CD4-positive, alpha-beta T cell (primary cell): ENCODE results near the gene TEF. TPM values are rescaled to one million over a fixed set of nuclear protein-coding genes. Genes with fewer than 3 reads are reported as not detected.

Experiments
- ATAC-seq: fragments of 200-7000 bp; cut with Tn5 transposase; one replicate; pipeline ENCODE4 v1.10.0; 2022; ENCODE audit warnings: mild to moderate bottlenecking; ENCODE audit not compliant: poor library complexity
- CTCF ChIA-PET: fragments of 350-600 bp; sonication (Branson Sonifier 250); formaldehyde crosslinking; loops from one replicate; lab custom pipeline; 2021; ENCODE audit warnings: antibody characterized with exemption, inconsistent platforms; lab: Charles Lee
- POLR2A ChIA-PET: fragments of 350-600 bp; sonication (Branson Sonifier 250); formaldehyde crosslinking; loops from one replicate; lab custom pipeline; 2021; ENCODE audit warnings: antibody characterized with exemption, inconsistent platforms; lab: Charles Lee
- DNase-seq, 14 experiments: peaks; one replicate each; pipeline ENCODE4 v3.0.0-alpha.2; 2013 to 2020; ENCODE audit warnings: mixed read lengths in 2 of 14
- H3K27ac ChIP-seq, 2 donors: one replicate each; pipeline versions ENCODE4 v1.5.1 to v1.7.0; 2013; ENCODE audit warnings: low read length in 2 of 2, low read depth in 1 of 2, mild to moderate bottlenecking in 1 of 2
- H3K27me3 ChIP-seq, 2 experiments: 1 replicate in 1 of 2; 2 replicates in 1 of 2; pipeline versions ENCODE4 v1.6.1 to v1.7.0; 2013; ENCODE audit warnings: low read length in 2 of 2, control low read depth in 1 of 2, mild to moderate bottlenecking in 1 of 2, moderate library complexity in 1 of 2; ENCODE audit not compliant: insufficient read depth in 2 of 2, control insufficient read depth in 1 of 2
- H3K36me3 ChIP-seq: one replicate; pipeline ENCODE4 v1.6.1; 2013; ENCODE audit warnings: low read length, control low read depth; ENCODE audit not compliant: insufficient read depth
- H3K4me1 ChIP-seq: one replicate; pipeline ENCODE4 v1.6.1; 2013; ENCODE audit warnings: low read length, control low read depth; ENCODE audit not compliant: insufficient read depth
- H3K4me3 ChIP-seq: one replicate; pipeline ENCODE4 v1.5.1; 2013; ENCODE audit warnings: mild to moderate bottlenecking, low read length, moderate library complexity
- H3K9me3 ChIP-seq, 2 experiments: 1 replicate in 1 of 2; 2 replicates in 1 of 2; pipeline versions ENCODE4 v1.6.1 to v1.7.0; 2013; ENCODE audit warnings: low read length in 2 of 2, mild to moderate bottlenecking in 2 of 2, control low read depth in 1 of 2, moderate library complexity in 1 of 2; ENCODE audit not compliant: control insufficient read depth in 1 of 2, insufficient read depth in 1 of 2
- H3K27ac Mint-ChIP-seq: one replicate; pipeline ENCODE4 v1.8.0; 2020; ENCODE audit warnings: mixed read lengths
- H3K27me3 Mint-ChIP-seq: one replicate; pipeline ENCODE4 v1.8.0; 2021; ENCODE audit warnings: mixed read lengths
- H3K36me3 Mint-ChIP-seq: one replicate; pipeline ENCODE4 v1.8.0; 2021; ENCODE audit warnings: low read depth, mixed read lengths
- H3K4me1 Mint-ChIP-seq: one replicate; pipeline ENCODE4 v1.8.0; 2021; ENCODE audit warnings: low read depth, mixed read lengths
- H3K4me3 Mint-ChIP-seq: one replicate; pipeline ENCODE4 v1.8.0; 2020; ENCODE audit warnings: mild to moderate bottlenecking, mixed read lengths
- H3K9me3 Mint-ChIP-seq: one replicate; pipeline ENCODE4 v1.8.0; 2020; ENCODE audit warnings: mixed read lengths
- CTCF ChIP-seq: fragments of 200-600 bp; IDR thresholded peaks from one replicate; pipeline ENCODE4 v1.8.0; 2022; ENCODE audit warnings: antibody characterized with exemption, mild to moderate bottlenecking
- intact Hi-C, 2 experiments: fragments of 100-400 bp; cut with DNase I in 1 of 2; cut with micrococcal nuclease in 1 of 2; formaldehyde crosslinking; loops; one replicate each; pipeline versions ENCODE4 v1.15.1 to v1.9.0; 2023 to 2025; cut with DNase I, micrococcal nuclease
- total RNA-seq, 174 experiments: library from RNA in 2 of 174; stranded (reverse) in 2 of 174; gene quantifications; one replicate each; pipeline ENCODE4 v1.2.3 and lab custom pipeline; 2021 to 2026

The TEF gene
- total RNA-seq, 2 experiments from 2014 or later, result 2.4 to 2.6 TPM

- Mint-ChIP-seq H3K4me3 (no peak overlapping the region), H3K9me3 (no peaks in the 10 kb centered on the region), H3K27me3 (no peaks in the 10 kb centered on the region), H3K36me3 (peaks cover 69% of the 10 kb centered on the region), H3K4me1 (no peaks in the 10 kb centered on the region), H3K27ac (no peak overlapping the region)
- H3K36me3 ChIP-seq, result peaks cover 82% of the 10 kb centered on the region
- ATAC-seq (no peak), DNase-seq (no peak)
- H3K27ac ChIP-seq, result no peak overlapping the region
- H3K4me3 ChIP-seq, result no peak overlapping the region
- CTCF ChIA-PET, result no interaction called here
- intact Hi-C loops, result no loop called here
- POLR2A ChIA-PET, result no interaction called here
- no peak for TF ChIP-seq CTCF
- no peaks in the 10 kb centered on the region for H3K9me3 ChIP-seq
- H3K4me1 ChIP-seq, result no peaks in the 10 kb centered on the region
- H3K27me3 ChIP-seq, result no peaks in the 10 kb centered on the region
Measured at GRCh38 chr22:41344189-41344788, 37.5 kb upstream of the TEF start.

- ChIA-PET POLR2A (no interaction called here), CTCF (no interaction called here)
- H3K36me3 ChIP-seq, result peaks cover 85% of the 10 kb centered on the region
Measured at GRCh38 chr22:41345807-41346335, 35.9 kb upstream of the TEF start.

GRCh38 chr22:41347066-41347859 is 34.5 kb upstream of the TEF start:
- ChIA-PET POLR2A (no interaction called here), CTCF (no interaction called here)
- TF ChIP-seq CTCF, result no peak
- H3K27me3 ChIP-seq, result no peaks in the 10 kb centered on the region
- H3K27ac ChIP-seq, result no peak overlapping the region
- no peak overlapping the region for H3K4me3 Mint-ChIP-seq
- no peaks in the 10 kb centered on the region for H3K27me3 Mint-ChIP-seq
- peaks cover 91% of the 10 kb centered on the region for H3K36me3 ChIP-seq
- DNase-seq (no peak), ATAC-seq (no peak)
- no peaks in the 10 kb centered on the region for H3K9me3 Mint-ChIP-seq
- no peaks in the 10 kb centered on the region for H3K4me1 ChIP-seq
- no peak overlapping the region for H3K27ac Mint-ChIP-seq
- peaks cover 77% of the 10 kb centered on the region for H3K36me3 Mint-ChIP-seq
- no peak overlapping the region for H3K4me3 ChIP-seq
- H3K9me3 ChIP-seq, result no peaks in the 10 kb centered on the region
- no peaks in the 10 kb centered on the region for H3K4me1 Mint-ChIP-seq
- intact Hi-C loops, result no loop called here

More at GRCh38 chr22:41345807-41346335, 35.9 kb upstream of the TEF start:
- Mint-ChIP-seq H3K4me1 (no peaks in the 10 kb centered on the region), H3K27me3 (no peaks in the 10 kb centered on the region), H3K36me3 (peaks cover 74% of the 10 kb centered on the region), H3K9me3 (no peaks in the 10 kb centered on the region), H3K4me3 (no peak overlapping the region), H3K27ac (no peak overlapping the region)
- no peak overlapping the region for H3K27ac ChIP-seq
- H3K4me3 ChIP-seq, result no peak overlapping the region
- no peak for TF ChIP-seq CTCF
- no peaks in the 10 kb centered on the region for H3K4me1 ChIP-seq
- ATAC-seq, result no peak
- no peaks in the 10 kb centered on the region for H3K27me3 ChIP-seq
- no peak for DNase-seq
- intact Hi-C loops, result no loop called here
- H3K9me3 ChIP-seq, result no peaks in the 10 kb centered on the region
